ENCODE data around the gene INPP4B.

DNA sequence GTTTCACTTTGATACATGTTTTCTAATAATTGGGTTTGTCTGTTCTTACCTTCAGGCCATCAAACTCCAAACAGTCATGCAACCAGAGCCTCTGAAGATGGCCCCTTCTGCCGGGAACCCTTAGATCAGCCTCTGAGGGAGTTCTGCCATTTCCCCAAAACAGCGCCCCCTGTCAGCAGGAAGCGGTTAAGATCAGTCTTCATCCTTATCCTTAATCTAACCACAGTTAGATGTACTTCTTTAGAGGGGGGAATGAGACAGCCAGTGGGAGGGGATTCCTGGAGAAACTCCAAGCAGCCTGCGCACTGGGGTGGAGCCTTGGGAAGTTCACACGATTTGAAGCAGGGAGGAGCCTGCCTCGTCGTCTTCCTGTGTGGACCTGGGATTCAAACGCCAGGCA is 185.4 kb downstream of the INPP4B start:
- TF ChIP-seq, protein P1, sequence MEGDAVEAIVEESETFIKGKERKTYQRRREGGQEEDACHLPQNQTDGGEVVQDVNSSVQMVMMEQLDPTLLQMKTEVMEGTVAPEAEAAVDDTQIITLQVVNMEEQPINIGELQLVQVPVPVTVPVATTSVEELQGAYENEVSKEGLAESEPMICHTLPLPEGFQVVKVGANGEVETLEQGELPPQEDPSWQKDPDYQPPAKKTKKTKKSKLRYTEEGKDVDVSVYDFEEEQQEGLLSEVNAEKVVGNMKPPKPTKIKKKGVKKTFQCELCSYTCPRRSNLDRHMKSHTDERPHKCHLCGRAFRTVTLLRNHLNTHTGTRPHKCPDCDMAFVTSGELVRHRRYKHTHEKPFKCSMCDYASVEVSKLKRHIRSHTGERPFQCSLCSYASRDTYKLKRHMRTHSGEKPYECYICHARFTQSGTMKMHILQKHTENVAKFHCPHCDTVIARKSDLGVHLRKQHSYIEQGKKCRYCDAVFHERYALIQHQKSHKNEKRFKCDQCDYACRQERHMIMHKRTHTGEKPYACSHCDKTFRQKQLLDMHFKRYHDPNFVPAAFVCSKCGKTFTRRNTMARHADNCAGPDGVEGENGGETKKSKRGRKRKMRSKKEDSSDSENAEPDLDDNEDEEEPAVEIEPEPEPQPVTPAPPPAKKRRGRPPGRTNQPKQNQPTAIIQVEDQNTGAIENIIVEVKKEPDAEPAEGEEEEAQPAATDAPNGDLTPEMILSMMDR (IDR thresholded peaks at IDR 0.05 in 2 of 3, conservative IDR thresholded peaks at IDR 0.05 in 1 of 3; ENCODE audit: borderline replicate concordance in 1 of 3, insufficient read depth in 1 of 3, low read depth in 2 of 3, low read length in 2 of 3): peak in 2 of 3 experiments; percentile 21 to 42; a peak in 3 of 6 replicates
- TF ChIP-seq POLR2AphosphoS5 (IDR thresholded peaks at IDR 0.05; ENCODE audit: low read depth, low read length) (no peak), YY1 (IDR thresholded peaks at IDR 0.05; ENCODE audit: extremely low read depth, insufficient replicate concordance, low read depth, low read length) (no peak), POLR2A (IDR thresholded peaks at IDR 0.05; ENCODE audit: borderline replicate concordance, extremely low read depth, insufficient read depth, insufficient read length) (no peak), EGR1 (IDR thresholded peaks at IDR 0.05; ENCODE audit: low read depth) (no peak), EZH2 (IDR thresholded peaks at IDR 0.05) (no peak), EZH2phosphoT487 (IDR thresholded peaks at IDR 0.05; ENCODE audit: borderline replicate concordance) (no peak), SRF (IDR thresholded peaks at IDR 0.05; ENCODE audit: low read depth) (no peak), JUND (IDR thresholded peaks at IDR 0.05) (no peak), SIN3A (IDR thresholded peaks at IDR 0.05; ENCODE audit: low read depth) (no peak), RAD21 (IDR thresholded peaks at IDR 0.05; ENCODE audit: low read depth) (no peak), SP1 (IDR thresholded peaks at IDR 0.05; ENCODE audit: low read depth) (no peak)
- TF ChIP-seq, protein P2, sequence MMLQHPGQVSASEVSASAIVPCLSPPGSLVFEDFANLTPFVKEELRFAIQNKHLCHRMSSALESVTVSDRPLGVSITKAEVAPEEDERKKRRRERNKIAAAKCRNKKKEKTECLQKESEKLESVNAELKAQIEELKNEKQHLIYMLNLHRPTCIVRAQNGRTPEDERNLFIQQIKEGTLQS (IDR thresholded peaks at IDR 0.05): no peak
- TF ChIP-seq, protein P3, sequence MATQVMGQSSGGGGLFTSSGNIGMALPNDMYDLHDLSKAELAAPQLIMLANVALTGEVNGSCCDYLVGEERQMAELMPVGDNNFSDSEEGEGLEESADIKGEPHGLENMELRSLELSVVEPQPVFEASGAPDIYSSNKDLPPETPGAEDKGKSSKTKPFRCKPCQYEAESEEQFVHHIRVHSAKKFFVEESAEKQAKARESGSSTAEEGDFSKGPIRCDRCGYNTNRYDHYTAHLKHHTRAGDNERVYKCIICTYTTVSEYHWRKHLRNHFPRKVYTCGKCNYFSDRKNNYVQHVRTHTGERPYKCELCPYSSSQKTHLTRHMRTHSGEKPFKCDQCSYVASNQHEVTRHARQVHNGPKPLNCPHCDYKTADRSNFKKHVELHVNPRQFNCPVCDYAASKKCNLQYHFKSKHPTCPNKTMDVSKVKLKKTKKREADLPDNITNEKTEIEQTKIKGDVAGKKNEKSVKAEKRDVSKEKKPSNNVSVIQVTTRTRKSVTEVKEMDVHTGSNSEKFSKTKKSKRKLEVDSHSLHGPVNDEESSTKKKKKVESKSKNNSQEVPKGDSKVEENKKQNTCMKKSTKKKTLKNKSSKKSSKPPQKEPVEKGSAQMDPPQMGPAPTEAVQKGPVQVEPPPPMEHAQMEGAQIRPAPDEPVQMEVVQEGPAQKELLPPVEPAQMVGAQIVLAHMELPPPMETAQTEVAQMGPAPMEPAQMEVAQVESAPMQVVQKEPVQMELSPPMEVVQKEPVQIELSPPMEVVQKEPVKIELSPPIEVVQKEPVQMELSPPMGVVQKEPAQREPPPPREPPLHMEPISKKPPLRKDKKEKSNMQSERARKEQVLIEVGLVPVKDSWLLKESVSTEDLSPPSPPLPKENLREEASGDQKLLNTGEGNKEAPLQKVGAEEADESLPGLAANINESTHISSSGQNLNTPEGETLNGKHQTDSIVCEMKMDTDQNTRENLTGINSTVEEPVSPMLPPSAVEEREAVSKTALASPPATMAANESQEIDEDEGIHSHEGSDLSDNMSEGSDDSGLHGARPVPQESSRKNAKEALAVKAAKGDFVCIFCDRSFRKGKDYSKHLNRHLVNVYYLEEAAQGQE (IDR thresholded peaks at IDR 0.05; ENCODE audit: low read depth): no peak
